GM21526 (cell line): ENCODE measurements around the gene SFT2D2.
"Not testable (repeated sequence)": the region's sequence is repeated elsewhere in the genome, so short reads cannot be mapped to it uniquely, and the experiment has no call there.

Experiments used
- ATAC-seq: cut with Tn5 transposase; IDR thresholded peaks from one replicate; pipeline ENCODE4 v1.9.1; 2021; ENCODE audit warnings: moderate library complexity; ENCODE audit not compliant: unreplicated experiment, low FRiP score

Gene SFT2D2

DNA sequence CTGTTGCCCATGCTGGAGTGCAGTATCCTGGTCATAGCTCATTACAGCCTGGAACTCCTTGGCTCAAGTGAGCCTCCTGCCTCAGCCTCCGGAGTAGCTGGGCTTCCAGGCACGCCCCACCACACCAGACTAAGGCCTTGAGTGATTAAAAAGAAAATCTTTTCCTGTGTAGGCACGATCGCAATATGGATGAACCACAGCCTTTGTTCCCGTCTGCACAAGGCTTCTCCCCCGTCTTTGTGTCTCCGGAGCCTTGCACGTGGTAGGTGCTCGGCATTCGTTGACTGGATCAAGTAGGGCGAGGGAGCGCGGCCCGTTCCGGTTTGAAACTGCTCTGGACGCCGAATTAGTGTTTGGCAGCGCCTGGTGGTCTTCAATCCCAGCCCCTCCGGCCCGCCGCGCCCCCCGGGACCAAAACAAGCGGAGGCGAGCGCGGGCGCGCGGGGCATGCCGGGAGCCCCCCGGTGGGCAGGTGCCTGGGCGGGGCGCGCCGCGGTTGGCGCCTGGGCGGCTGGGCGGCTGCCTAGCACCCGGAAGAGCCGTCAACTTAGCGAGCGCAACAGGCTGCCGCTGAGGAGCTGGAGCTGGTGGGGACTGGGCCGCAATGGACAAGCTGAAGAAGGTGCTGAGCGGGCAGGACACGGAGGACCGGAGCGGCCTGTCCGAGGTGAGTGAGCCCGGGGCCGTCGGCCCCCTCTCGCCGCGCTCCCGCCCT is at the start of gene SFT2D2:
Gene SFT2D2, plus strand, starts transcription at position 529 of the 715 bp plus-strand sequence. Its CDS starts 76 bp downstream, at position 605.
- peak; percentile 72 for ATAC-seq

DNA sequence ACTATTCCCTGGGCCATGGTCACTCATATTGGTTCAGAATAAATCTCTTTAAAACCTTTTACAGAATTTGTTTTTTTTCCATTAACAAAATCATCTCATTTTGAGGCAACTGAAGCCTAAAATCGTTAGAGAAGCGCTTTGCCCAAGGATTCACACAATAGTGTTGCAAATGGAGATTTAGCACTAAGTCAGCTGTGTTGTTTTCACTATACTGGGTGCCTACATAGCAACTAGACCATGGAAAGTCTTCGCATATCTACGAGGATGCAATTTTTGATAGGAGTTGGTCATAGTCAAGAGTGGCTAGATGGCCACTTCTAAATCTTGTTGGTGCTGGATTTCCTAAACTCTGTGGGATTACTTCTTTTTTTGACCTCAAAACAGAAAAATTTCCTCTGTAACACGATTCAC is 47.6 kb upstream of the SFT2D2 start:
- ATAC-seq = peak; percentile 2

DNA sequence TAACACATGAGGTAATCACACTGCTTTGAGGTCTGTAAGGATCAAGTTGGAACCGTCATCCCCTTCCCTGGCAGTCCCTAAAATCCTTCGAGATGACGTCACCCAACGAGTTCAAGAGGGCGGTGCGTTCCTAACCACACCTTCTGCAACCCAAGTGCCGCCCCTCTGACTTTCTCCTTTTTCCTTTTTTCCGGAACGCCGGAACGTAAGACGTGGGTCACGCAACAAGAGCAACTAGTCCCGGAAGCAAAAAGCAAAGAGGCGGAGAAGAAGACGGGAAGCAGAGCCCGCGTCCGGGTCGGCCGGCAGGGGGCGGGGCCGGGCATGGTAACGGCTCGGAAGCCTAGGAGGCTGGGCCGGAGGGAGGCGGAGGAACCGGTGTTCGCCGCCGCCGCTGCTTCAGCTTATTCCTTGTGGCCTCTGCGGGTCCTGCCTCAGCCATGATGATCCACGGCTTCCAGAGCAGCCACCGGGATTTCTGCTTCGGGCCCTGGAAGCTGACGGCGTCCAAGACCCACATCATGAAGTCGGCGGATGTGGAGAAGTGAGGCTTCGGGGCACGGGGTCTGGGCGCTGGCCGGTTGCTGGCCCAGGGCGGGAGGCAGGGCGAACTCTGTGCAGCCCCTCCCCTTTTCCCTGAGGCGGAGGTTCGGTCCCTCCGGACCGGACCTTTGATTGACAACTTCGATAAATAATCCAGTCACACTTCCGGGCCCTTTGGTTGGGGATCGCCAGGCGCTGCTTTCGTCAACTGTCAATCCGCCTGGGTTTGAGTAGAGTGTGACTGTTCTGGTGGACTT is 47.0 kb upstream of the SFT2D2 start, which contains the start of gene TIPRL:
Gene TIPRL, plus strand, starts transcription at position 325 of the 800 bp plus-strand sequence. Its CDS starts 116 bp downstream, at position 441.
- peak; percentile 88 for ATAC-seq

DNA sequence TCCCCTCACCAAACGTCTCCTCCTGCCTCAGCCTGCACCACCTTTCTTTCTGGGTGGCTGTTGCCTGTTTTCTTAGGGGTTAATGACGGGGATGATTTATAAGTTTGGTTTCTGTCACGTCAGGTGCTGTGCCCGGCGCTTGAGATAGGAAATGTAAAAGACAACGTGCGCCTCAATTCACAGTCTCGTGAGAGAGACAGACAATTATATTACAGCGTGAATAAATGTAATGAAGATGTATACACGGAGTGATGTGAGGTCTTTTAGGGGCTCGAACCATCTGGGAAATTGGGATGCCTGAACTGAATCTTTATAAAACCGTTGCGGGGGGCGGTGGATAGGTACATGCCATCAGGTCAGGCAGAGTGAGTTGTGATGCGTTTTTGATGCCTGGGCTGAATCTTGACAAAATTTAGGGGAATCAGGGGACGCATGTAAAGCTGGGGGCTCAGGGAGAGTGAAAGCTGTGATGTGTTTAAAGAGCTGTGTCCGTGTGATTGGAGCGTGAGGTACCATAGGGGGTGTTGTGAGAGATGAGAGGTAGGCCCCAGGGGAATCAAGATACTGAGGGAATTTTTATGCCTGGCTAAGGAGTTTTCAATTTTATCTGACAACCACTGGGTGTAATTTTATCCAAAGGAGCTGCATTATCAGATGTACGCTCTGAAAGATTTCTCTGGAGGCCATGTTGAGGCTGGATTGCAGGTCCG is 46.2 kb upstream of the SFT2D2 start:
- ATAC-seq = no peak

DNA sequence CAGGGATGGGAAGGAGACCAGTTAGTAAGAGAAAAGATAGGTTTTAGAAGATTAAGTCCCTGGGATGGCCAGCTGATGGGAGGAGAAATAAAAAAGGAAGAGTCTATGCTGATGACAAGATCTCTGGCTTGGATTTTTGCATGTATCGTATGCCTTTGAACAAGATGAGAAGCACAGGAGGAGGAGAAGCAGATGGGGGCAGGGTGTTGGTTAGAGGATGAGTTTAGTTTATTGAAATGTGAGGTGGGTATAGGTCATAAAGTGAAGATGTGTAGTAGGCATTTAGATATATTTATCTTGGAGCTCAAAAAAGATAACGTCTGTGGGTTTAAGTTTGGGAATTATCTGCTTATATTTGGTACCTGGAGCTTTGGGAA is 45.7 kb upstream of the SFT2D2 start:
- no peak for ATAC-seq

DNA sequence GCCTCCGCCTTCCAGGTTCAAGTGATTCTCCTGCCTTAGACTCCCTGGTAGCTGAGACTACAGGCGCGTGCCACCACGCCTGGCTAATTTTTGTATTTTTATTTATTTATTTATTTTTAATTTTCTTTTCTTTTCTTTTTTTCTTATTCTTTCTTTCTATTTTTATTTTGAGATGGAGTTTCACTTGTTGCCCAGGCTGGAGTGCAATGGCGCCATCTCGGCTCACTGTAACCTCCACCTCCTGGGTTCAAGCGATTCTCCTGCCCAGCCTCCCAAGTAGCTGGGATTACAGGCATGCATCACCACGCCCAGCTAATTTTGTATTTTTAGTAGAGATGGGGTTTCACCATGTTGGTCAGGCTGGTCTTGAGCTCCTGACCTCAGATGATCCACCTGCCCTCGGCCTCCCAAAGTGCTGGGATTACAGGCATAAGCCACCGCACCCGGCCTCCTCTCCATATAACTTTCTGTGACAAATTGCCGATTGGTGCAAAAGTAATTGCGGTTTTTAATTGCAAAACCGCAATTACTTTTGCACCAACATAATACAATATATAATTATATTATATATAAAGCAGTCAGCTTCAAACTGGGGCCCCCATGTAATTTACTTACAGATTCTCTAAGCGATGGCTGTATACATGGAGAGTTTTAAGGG is 44.6 kb upstream of the SFT2D2 start:
- ATAC-seq = not testable (repeated sequence)

DNA sequence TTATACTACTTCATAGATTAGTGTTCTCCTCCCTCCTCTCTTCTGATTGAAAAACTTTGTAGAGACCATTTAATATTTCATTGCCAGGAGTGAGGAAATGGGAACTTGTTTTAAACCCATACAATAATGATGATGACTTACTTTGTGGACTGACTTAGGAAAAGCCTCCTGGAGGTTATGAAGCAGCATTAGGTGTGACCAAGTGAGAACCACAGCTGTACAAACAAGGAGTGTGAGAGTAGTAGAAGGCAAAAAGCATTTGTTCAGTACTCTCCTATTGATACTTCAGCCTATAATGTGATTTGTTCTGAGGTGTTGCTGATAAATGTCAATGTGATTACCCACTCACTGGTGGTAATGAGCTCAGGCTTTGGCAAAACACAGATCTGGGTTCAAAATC is 38.6 kb upstream of the SFT2D2 start:
- no peak for ATAC-seq

DNA sequence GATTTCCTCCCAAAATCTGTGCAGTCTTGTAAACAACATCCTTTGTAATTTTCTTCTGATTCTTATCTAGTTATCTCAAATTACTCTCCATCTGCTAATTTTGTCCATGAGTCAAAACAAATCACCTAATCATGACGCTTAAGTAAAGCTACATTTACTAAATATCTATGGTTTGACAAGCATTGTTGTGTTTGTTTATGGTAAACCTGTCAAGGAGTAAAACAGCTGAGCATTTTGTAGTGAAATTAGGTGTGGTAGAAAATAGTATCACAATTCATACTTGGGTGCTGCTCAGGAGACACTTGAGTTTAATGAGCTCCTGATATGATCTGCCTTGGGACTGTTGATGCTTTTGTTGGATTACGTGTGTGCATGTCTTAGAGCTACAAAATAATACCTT is 35.4 kb upstream of the SFT2D2 start:
- no peak for ATAC-seq

DNA sequence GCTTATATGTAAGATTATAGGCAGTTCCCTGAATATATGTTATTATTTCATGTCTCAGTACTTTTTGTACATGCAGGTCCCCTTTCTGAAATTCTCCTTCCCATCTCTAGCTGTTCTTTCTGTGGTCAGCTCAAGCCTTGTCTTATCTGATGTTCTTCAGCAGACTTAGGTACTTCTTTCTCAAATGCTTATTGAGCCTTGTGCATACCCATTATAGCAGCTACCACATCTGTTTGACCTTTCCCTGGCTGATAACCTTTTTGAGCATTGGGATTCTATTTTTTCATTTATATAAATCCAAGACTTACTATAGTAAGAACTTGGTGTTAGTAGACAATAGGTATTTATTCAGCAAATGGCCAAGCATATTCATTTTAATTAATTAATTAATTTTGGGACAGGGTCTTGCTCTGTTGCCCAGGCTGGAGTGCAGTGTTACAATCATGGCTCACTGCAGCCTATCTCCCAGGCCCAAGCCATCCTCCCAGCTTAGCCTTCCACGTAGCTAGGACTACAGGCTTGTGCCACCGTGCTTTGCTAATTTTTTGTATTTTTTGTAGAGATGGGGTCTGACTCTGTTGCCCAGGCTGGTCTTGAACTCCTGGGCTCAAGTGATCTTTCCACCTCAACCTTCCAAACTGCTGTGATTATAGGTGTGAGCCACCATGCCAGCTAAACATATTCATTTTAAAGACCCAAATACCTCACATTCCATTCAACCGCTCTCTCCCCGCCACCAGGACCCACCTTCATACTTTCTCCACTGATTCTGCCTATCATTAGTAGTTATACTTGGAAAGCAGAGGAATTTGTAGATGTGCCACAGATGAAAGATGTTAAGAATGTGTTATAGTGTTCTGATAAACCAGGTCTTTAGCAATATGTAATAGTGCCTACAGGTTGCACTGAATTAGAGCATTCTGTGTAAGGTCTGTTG is 30.3 kb upstream of the SFT2D2 start:
- no peak for ATAC-seq

DNA sequence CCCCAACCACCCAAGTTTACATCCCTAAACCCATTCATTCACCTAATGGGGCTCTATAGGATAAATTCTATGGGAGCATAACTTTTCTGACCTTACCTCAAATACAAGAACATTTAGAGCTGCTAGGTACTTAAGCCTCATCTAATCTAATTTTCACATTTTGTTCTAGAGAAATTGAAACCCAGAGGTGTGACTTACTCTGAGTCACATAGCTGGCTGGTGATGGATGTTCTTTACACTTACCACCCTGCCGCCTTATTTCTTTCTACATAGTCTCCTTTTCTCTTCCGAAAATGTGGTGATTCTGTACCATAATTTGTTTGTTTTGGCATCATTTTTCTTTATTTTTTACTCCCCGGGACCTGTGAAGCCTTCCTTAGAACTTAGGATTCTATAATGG is 26.7 kb upstream of the SFT2D2 start:
- ATAC-seq = no peak

DNA sequence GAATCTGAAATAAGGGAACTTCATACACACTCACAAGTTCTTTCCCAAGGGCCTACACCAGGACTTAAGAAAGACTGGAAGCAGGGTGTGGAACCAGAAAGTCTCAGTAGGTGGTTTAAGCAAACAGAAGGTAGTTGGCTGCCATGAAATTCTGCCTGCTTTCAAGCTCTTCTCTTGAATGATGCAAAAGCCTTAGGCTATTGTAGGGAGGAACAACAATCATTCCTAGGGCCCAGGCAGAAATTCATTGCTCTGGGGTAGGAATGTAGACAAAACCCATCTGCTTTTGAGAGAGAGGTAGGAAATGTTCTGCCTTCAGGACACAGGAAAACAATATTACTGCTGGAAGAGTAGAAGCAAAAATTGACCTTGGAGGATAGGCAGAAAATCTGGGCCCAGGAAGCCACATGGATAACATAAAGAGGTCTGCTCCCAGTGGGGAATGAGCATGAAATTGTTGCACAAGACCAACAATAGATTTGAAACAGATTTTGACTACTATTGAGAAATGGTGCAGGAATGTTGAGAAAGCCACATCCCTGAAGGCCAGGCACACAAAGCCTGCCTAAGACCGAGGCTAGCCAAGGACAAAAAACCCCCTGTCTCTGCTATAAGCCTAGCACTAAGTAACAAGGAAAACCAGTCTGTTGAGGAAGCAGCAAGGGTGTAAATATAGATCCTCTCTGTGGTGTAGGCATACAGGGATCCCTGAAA is 22.7 kb upstream of the SFT2D2 start:
- ATAC-seq = no peak

DNA sequence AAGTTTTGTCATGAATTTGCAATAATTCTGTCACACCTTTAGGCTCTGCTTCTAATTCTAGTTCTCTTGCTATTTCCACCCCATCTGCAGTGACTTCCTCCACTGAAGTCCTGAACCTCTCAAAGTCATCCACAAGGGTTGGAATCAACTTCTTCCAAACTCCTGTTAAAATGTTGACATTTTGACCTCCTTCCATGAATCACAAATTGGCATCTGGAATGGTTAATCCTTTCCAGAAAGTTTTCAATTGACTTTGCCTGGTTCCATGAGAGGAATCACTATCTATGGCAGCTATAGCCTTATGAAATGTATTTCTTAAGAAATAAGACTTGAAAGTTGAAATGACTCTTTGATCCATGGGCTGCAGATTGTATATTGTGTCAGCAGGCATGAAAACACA is 19.7 kb upstream of the SFT2D2 start:
- no peak for ATAC-seq

DNA sequence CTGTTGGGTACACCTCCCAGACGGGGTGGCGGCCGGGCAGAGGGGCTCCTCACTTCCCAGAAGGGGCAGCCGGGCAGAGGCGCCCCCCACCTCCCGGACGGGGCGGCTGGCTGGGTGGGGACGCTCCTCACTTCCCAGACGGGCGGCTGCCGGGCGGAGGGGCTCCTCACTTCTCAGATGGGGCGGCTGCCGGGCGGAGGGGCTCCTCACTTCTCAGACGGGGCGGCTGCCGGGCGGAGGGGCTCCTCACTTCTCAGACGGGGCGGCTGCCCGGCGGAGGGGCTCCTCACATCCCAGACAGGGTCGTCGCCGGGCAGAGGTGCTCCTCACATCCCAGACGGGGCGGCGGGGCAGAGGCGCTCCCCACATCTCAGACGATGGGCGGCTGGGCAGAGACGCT is 18.1 kb upstream of the SFT2D2 start:
- ATAC-seq = not testable (repeated sequence)

DNA sequence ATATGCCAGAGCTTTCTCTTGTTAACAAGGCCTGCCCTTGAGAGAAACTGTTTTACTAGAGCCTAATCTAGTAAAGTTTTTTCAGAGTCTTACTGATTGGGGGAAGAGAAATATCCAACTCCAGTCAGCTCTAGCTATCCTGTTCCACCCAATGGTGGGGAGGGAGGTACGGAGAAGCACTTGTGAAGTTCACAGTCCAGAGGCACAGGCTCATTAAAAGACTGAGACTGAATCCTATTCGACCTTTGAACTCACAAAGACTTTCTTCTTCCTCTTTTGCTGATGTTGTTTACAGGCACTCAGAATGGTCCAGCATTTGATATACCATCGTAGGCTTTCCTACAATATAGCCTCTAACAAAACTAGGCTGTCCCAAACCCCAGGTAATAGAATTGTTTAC is 15.5 kb upstream of the SFT2D2 start:
- ATAC-seq = no peak

DNA sequence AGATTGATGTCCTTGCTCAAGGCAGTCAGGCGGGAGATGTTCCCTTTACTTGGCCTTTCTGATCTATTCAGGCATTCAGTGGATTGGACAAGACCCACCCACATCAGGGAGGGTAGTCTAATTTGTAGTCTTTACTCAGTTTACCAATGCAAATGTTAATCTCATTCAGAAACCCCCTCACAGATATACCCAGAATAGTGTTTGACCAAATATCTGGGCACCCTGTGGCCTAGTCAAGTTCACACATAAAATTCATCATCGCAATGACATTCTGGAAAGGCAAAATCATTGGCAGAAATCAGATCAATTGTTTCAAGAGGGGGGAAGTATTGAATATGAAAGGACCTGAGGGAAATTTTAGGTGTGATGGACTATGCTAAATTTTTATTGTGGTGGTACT is 12.5 kb upstream of the SFT2D2 start:
- ATAC-seq = no peak

DNA sequence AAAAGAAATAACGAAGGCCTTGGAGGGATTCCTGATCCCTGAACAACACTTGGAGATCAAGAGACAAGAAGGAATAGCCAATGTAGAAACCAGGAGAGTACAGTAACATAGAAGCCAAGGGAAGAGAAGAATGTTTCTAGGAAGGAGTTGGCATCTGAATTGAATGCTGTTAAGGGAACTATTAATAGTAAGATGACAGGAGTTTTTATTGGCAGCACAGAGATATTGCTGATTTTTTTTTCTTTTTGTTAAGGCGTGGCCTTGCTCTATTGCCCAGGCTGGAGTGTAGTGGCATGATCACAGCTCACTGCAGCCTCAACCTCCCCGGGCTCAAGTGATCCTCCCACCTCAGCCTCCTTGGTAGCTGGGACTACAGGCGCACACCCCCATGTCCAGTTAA is 9.6 kb upstream of the SFT2D2 start:
- ATAC-seq = no peak

DNA sequence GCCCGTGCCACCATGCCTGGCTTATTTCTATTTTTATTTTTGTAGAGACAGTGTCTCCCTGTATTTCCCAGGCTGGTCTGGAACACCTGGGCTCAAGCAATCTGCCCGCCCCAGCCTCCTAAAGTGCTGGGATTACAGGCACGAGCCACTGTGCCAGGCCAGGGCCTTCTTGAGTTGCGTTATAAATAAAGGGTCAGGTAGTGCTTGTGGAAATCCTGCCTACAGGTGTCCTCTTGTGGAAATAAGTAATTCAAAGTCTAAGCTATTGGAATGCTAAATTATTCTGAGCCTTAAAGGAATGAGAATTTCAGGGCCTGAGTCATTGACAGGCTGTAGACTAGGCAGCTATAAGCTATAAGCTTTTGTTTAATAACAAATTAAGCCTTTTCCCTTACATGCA is 8.1 kb upstream of the SFT2D2 start:
- no peak for ATAC-seq

DNA sequence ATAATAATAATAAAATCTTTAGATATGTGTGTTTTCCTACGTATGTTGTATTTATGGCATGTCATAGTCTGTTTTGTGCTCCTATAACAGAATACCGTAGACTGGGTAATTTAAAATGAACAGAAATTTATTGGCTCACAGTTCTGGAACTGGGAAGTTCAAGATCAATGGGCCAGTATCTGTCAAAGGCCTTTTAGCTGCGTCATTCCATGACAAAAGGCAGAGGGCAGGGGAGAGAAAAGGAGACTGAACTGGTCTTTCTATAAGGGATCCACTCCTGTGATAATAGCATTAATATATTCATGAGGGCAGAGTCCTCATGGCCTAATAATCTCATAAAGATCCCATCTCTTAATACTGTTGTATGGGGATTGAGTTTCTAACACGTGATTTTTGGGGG is 7.1 kb upstream of the SFT2D2 start:
- no peak for ATAC-seq

DNA sequence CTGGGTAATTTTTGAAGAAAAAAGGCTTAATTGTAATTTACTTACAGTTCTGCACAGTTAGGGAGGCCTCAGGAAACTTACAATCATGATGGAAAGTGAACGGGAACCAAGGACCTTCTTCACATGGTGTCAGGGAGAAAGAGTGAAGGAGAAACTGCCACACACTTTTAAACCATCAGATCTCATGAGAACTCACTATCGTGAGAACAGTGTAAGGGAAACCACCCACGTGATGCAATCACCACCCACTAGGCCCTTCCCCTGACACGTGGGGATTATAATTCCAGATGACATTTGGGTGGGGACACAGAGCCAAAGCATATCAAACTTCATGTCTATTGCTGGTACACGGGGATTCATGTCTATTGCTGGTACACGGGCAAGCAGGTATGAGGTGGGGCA is 5.3 kb upstream of the SFT2D2 start:
- no peak for ATAC-seq
